Thymus (tissue), 11 donors: ENCODE measurements around the gene MTG1. TPM values are rescaled to one million over a fixed set of nuclear protein-coding genes. Genes with fewer than 3 reads are reported as not detected.
A peak's percentile ranks its signal among the peaks of the same experiment; 100 is the strongest.
"Not testable (repeated sequence)": the region's sequence is repeated elsewhere in the genome, so short reads cannot be mapped to it uniquely, and the experiment has no call there.

ENCODE experiments used
- DNase-seq, 9 donors: peaks; one replicate each; pipeline ENCODE4 v3.0.0-alpha.2; 2013; ENCODE audit warnings: low spot score in 9 of 9, low read depth in 6 of 9, missing footprints in 1 of 9
- H3K27ac ChIP-seq, 2 donors: one replicate each; pipeline ENCODE4 v1.5.1; 2013; ENCODE audit warnings: control low read depth in 1 of 2, low read depth in 1 of 2, low read length in 1 of 2, mild to moderate bottlenecking in 1 of 2, moderate library complexity in 1 of 2
- H3K27me3 ChIP-seq, 2 donors: one replicate each; pipeline ENCODE4 v1.5.1; 2013; ENCODE audit warnings: low read length in 1 of 2; ENCODE audit not compliant: control insufficient read depth in 2 of 2, insufficient read depth in 1 of 2
- H3K36me3 ChIP-seq, 2 donors: one replicate each; pipeline ENCODE4 v1.5.1; 2013; ENCODE audit warnings: low read length in 1 of 2, mild to moderate bottlenecking in 1 of 2, moderate library complexity in 1 of 2; ENCODE audit not compliant: control insufficient read depth in 2 of 2, insufficient read depth in 2 of 2
- H3K4me1 ChIP-seq, 2 donors: one replicate each; pipeline ENCODE4 v1.5.1; 2013; ENCODE audit warnings: low read length in 2 of 2; ENCODE audit not compliant: control insufficient read depth in 2 of 2, insufficient read depth in 2 of 2
- H3K4me3 ChIP-seq, 2 donors: one replicate each; pipeline ENCODE4 v1.5.1; 2013; ENCODE audit warnings: low read length in 2 of 2, control low read depth in 1 of 2, mild to moderate bottlenecking in 1 of 2
- H3K9me3 ChIP-seq, 2 donors: one replicate each; pipeline ENCODE4 v1.5.1; 2013; ENCODE audit warnings: low read length in 1 of 2, mild to moderate bottlenecking in 1 of 2; ENCODE audit not compliant: control insufficient read depth in 2 of 2, insufficient read depth in 1 of 2
- WGBS: extraction: QIAGEN DNeasy Blood & Tissue Kit; methylation state at CpG from one replicate; pipeline ENCODE4 v1.1.7; 2013; 5-methylcytosine and 5-hydroxymethylcytosine counted together
- polyA plus RNA-seq: library from polyadenylated mRNA; stranded (reverse); fragments of 200-250 nt; gene quantifications from one replicate; pipeline ENCODE4 v1.2.3, GENCODE V29; 2013
- total RNA-seq: library from RNA; stranded (reverse); fragments of 120-200 nt; gene quantifications from one replicate; pipeline ENCODE4 v1.2.4, GENCODE V29; 2013
- donor health status: healthy.

The MTG1 gene
- total and polyA plus RNA-seq, 2 donors, result 22.7 to 59.4 TPM

- Histone ChIP-seq H3K9me3 (no peaks in the 10 kb centered on the region), H3K4me1 (peaks cover 7 to 13% of the 10 kb centered on the region in 2 donors), H3K4me3 (peak within 1 kb of the TSS; percentile 64 to 82), H3K27ac (peak within 1 kb of the TSS; percentile 26 to 77), H3K36me3 (peaks cover 14 to 21% of the 10 kb centered on the region in 2 donors), H3K27me3 (peaks cover 0 to 28% of the 10 kb centered on the region in 2 donors)
- DNase-seq, result peak; percentile 54 to 95 (median 85)
- WGBS, result 2% methylated on average over 89 of the region's 89 CpGs
Observed at GRCh38 chr10:133373174-133374090, 20.5 kb upstream of the MTG1 start, which contains the start of gene ECHS1. TSS of gene ECHS1 (minus strand) at chr10:133373354. CDS start at chr10:133373333, 21 bp downstream.

- DNase-seq, result no peak
- 96% methylated on average over 12 of the region's 12 CpGs for WGBS
- Histone ChIP-seq H3K9me3 (no peaks in the 10 kb centered on the region), H3K27ac (no peak overlapping the region), H3K4me3 (no peak overlapping the region), H3K4me1 (peaks cover 7 to 15% of the 10 kb centered on the region in 2 donors), H3K27me3 (peaks cover 10 to 43% of the 10 kb centered on the region in 2 donors), H3K36me3 (peaks cover 0 to under 1% of the 10 kb centered on the region in 2 donors)
Observed at GRCh38 chr10:133375357-133376115, 18.4 kb upstream of the MTG1 start.

- Histone ChIP-seq H3K4me1 (peaks cover 7 to 15% of the 10 kb centered on the region in 2 donors), H3K27me3 (peaks cover 10 to 47% of the 10 kb centered on the region in 2 donors)
- not testable (repeated sequence) for H3K4me3 ChIP-seq, DNase-seq, H3K27ac ChIP-seq, H3K9me3 ChIP-seq, H3K36me3 ChIP-seq
- WGBS, result 97% methylated on average over 5 of the region's 5 CpGs
Observed at GRCh38 chr10:133376183-133376582, 17.8 kb upstream of the MTG1 start.

- WGBS, result 97% methylated on average over 30 of the region's 30 CpGs
- DNase-seq, result no peak
- Histone ChIP-seq H3K4me3 (no peak overlapping the region), H3K27ac (no peak overlapping the region), H3K36me3 (no peaks in the 10 kb centered on the region), H3K9me3 (no peaks in the 10 kb centered on the region), H3K27me3 (peaks cover 10 to 51% of the 10 kb centered on the region in 2 donors), H3K4me1 (peaks cover 6 to 15% of the 10 kb centered on the region in 2 donors)
Observed at GRCh38 chr10:133377025-133377817, 16.7 kb upstream of the MTG1 start.

GRCh38 chr10:133377818-133378250 is 16.1 kb upstream of the MTG1 start:
- peak overlapping the region in 1 of 2 donors; percentile 53 for H3K27ac ChIP-seq
- no peak for DNase-seq

GRCh38 chr10:133378251-133379096 is 15.5 kb upstream of the MTG1 start:
- peak in 5 of 9 donors; percentile 41 to 74 (median 47) for DNase-seq
- H3K27ac ChIP-seq, result peak overlapping the region in 1 of 2 donors; percentile 53
- peaks cover 3 to 15% of the 10 kb centered on the region in 2 donors for H3K4me1 ChIP-seq
- H3K36me3 ChIP-seq, result no peaks in the 10 kb centered on the region
- no peaks in the 10 kb centered on the region for H3K9me3 ChIP-seq
- H3K4me3 ChIP-seq, result peak overlapping the region; percentile 56 to 75
- WGBS, result under 1% methylated on average over 82 of the region's 90 CpGs
- H3K27me3 ChIP-seq, result peaks cover 10 to 51% of the 10 kb centered on the region in 2 donors

More at GRCh38 chr10:133377818-133378250, 16.1 kb upstream of the MTG1 start:
- H3K4me1 ChIP-seq, result peaks cover 3 to 15% of the 10 kb centered on the region in 2 donors
- 44% methylated on average over 20 of the region's 20 CpGs for WGBS
- H3K9me3 ChIP-seq, result no peaks in the 10 kb centered on the region
- no peaks in the 10 kb centered on the region for H3K36me3 ChIP-seq
- peak overlapping the region; percentile 56 to 75 for H3K4me3 ChIP-seq
- H3K27me3 ChIP-seq, result peaks cover 10 to 51% of the 10 kb centered on the region in 2 donors

- peaks cover 3 to 11% of the 10 kb centered on the region in 2 donors for H3K4me1 ChIP-seq
- 9% methylated on average over 65 of the region's 78 CpGs for WGBS
- H3K27ac ChIP-seq, result peak within 1 kb of the TSS in 1 of 2 donors; percentile 62
- peaks cover 10 to 51% of the 10 kb centered on the region in 2 donors for H3K27me3 ChIP-seq
- no peaks in the 10 kb centered on the region for H3K36me3 ChIP-seq
- no peaks in the 10 kb centered on the region for H3K9me3 ChIP-seq
- DNase-seq, result peak in 3 of 9 donors; percentile 27 to 47 (median 37)
- H3K4me3 ChIP-seq, result peak within 1 kb of the TSS; percentile 56 to 75
Observed at GRCh38 chr10:133379152-133379800, 14.7 kb upstream of the MTG1 start, which contains the start of gene PAOX. TSS of gene PAOX (plus strand) at chr10:133379262. CDS start at chr10:133379317, 55 bp downstream.
